Measurements from ENCODE around the gene ANKRD44.

ANKRD44 gene

GRCh38 chr2:197281421-197281820 lies 29.2 kb downstream of the ANKRD44 start:
- no peak for DNase-seq (ENCODE audit: low read depth)
- TF ChIP-seq, protein P1, sequence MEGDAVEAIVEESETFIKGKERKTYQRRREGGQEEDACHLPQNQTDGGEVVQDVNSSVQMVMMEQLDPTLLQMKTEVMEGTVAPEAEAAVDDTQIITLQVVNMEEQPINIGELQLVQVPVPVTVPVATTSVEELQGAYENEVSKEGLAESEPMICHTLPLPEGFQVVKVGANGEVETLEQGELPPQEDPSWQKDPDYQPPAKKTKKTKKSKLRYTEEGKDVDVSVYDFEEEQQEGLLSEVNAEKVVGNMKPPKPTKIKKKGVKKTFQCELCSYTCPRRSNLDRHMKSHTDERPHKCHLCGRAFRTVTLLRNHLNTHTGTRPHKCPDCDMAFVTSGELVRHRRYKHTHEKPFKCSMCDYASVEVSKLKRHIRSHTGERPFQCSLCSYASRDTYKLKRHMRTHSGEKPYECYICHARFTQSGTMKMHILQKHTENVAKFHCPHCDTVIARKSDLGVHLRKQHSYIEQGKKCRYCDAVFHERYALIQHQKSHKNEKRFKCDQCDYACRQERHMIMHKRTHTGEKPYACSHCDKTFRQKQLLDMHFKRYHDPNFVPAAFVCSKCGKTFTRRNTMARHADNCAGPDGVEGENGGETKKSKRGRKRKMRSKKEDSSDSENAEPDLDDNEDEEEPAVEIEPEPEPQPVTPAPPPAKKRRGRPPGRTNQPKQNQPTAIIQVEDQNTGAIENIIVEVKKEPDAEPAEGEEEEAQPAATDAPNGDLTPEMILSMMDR (conservative IDR thresholded peaks at IDR 0.05; ENCODE audit: low read depth, low read length), result no peak
- no peak overlapping the region for H3K4me3 ChIP-seq (ENCODE audit: low read depth, low read length)

- TF ChIP-seq, protein P1 (conservative IDR thresholded peaks at IDR 0.05; ENCODE audit: low read depth, low read length), result no peak
- peak; percentile 16 for DNase-seq (ENCODE audit: low read depth)
- no peak overlapping the region for H3K4me3 ChIP-seq (ENCODE audit: low read depth, low read length)
Observed at GRCh38 chr2:197280015-197280702, 30.4 kb downstream of the ANKRD44 start.

- H3K4me3 ChIP-seq (ENCODE audit: low read depth, low read length), result no peak overlapping the region
- TF ChIP-seq, protein P1 (conservative IDR thresholded peaks at IDR 0.05; ENCODE audit: low read depth, low read length), result no peak
- DNase-seq (ENCODE audit: low read depth), result peak; percentile 32
Observed at GRCh38 chr2:197278799-197279763, 31.5 kb downstream of the ANKRD44 start.

DNA sequence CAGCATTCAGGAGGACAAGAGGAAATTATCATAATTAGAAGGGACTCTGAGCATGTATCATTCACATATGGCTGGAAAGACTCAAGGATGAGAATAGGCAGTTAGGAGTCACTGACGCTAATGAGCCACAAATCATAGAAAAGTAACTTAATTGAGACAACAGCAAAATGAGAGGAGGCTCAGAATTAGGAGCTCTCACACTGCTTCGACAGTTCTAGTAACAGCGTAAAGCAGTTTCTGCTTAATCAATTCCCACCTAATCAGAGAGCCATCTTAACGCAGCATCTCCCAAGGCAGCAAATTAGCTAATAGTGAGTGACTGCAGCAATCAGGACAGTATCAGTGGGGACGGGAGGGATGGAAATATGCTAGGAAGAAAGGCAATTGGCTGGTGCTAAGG lies 32.8 kb downstream of the ANKRD44 start:
- TF ChIP-seq, protein P1 (conservative IDR thresholded peaks at IDR 0.05; ENCODE audit: low read depth, low read length), result no peak
- DNase-seq (ENCODE audit: low read depth), result no peak
- no peak overlapping the region for H3K4me3 ChIP-seq (ENCODE audit: low read depth, low read length)

GRCh38 chr2:197276156-197276555 lies 34.4 kb downstream of the ANKRD44 start:
- DNase-seq (ENCODE audit: low read depth), result no peak
- TF ChIP-seq, protein P1 (conservative IDR thresholded peaks at IDR 0.05; ENCODE audit: low read depth, low read length), result no peak
- no peak overlapping the region for H3K4me3 ChIP-seq (ENCODE audit: low read depth, low read length)

DNA sequence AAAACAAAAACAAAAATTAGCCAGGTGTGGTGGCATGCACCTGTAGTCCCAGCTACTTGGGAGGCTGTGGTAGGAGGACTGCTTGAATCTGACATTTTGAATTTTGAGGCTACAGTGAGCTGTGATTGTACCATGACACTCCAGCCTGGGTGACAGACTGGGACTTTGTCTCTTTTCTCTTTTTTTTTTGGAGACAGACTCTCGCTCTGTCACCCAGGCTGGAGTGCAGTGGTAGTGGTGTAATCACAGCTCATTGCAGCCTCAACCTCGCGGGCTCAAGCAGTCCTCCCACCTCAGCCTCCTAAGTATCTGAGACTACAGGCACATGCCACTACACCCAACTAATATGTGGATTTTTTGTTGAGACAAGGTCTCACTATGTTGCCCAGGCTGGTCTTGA lies 35.6 kb downstream of the ANKRD44 start:
- TF ChIP-seq, protein P1 (conservative IDR thresholded peaks at IDR 0.05; ENCODE audit: low read depth, low read length), result no peak
- H3K4me3 ChIP-seq (ENCODE audit: low read depth, low read length), result no peak overlapping the region
- DNase-seq (ENCODE audit: low read depth), result no peak
